Left lung (tissue), 10 donors: Measurements from ENCODE around the gene TSPAN7. TPM values are rescaled to one million over a fixed set of nuclear protein-coding genes. Genes with fewer than 3 reads are reported as not detected.

Source experiments
- ATAC-seq: fragments of 200-7000 bp; cut with Tn5 transposase; one replicate; pipeline ENCODE4 v1.9.1; 2020; ENCODE audit warnings: moderate library complexity
- DNase-seq, 4 donors: peaks; one replicate each; pipeline ENCODE4 v3.0.0-alpha.2; 2013 to 2020
- H3K27ac ChIP-seq, 2 donors: fragments of 200-600 bp; sonication (generic) in 1 of 2; one replicate each; pipeline versions ENCODE4 v1.5.0 to v1.8.0; 2020 to 2021
- H3K27me3 ChIP-seq, 2 donors: fragments of 200-600 bp; sonication (generic) in 1 of 2; one replicate each; pipeline versions ENCODE4 v1.5.0 to v1.8.0; 2020 to 2021
- H3K36me3 ChIP-seq, 2 donors: fragments of 200-600 bp; sonication (generic) in 1 of 2; one replicate each; pipeline versions ENCODE4 v1.5.0 to v1.8.0; 2020 to 2021
- H3K4me1 ChIP-seq, 2 donors: fragments of 200-600 bp; one replicate each; pipeline ENCODE4 v1.8.0; 2021
- H3K4me3 ChIP-seq, 2 donors: fragments of 200-600 bp; sonication (generic) in 1 of 2; one replicate each; pipeline versions ENCODE4 v1.5.0 to v1.8.0; 2020 to 2021; ENCODE audit warnings: mild to moderate bottlenecking in 1 of 2
- H3K9me3 ChIP-seq, 2 donors: fragments of 200-600 bp; sonication (generic) in 1 of 2; one replicate each; pipeline versions ENCODE4 v1.5.0 to v1.8.0; 2020 to 2021
- CTCF ChIP-seq, 2 donors: fragments of 200-600 bp; sonication (generic) in 1 of 2; IDR thresholded peaks; one replicate each; pipeline versions ENCODE4 v1.5.0 to v1.8.0; 2021; ENCODE audit warnings: antibody characterized with exemption in 2 of 2
- intact Hi-C, 2 donors: fragments of 100-400 bp; cut with DNase I; formaldehyde crosslinking; loops; one replicate each; pipeline versions ENCODE4 v1.11.2 to v1.14.2; 2022
- polyA plus RNA-seq, 6 donors: library from polyadenylated mRNA; unstranded; fragments of 120-200 nt; gene quantifications; one replicate each; pipeline ENCODE4 v1.2.1, GENCODE V29; 2013; ENCODE audit not compliant: insufficient read length in 6 of 6
- total RNA-seq, 2 donors: library from RNA; stranded (reverse); fragmentation: NEBNext Ultra II Directional; extraction: Animal tissue kit (Norgen Biotek cat#: 25700); gene quantifications; one replicate each; pipeline ENCODE4 v1.2.1, GENCODE V29; 2021
- donor health status: DM: no; HTN: yes; CAD: no.
- donor health status: DM: no; HTN: no; CAD: no.

TSPAN7 gene
- total and polyA plus RNA-seq, 8 donors = 33.8 to 52.3 (median 45.9) TPM

DNA sequence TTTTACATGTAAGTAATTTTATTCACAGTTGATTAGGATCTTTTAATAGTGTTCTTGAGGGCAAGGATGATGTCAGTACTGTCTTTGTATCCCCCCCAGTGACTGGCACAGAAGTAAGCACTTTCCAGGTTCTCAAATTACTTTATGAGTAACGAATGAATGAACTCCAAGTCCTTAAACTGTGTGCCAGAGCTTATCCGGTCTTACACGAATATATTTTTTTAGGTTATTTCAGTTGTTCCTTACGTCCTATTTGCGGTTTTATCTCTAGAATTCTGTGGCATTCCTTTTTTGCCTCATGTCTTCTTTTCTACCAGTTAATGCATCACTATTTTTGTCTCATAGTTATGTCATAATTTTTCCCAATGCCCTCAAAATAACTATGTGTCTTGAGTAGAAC lies 133.1 kb downstream of the TSPAN7 start:
- intact Hi-C loops = no loop called here
- Histone ChIP-seq H3K4me3 (no peak overlapping the region), H3K36me3 (no peaks in the 10 kb centered on the region), H3K27ac (no peak overlapping the region), H3K27me3 (no peaks in the 10 kb centered on the region), H3K9me3 (no peaks in the 10 kb centered on the region), H3K4me1 (no peaks in the 10 kb centered on the region)
- ATAC-seq (no peak), DNase-seq (no peak)
- TF ChIP-seq CTCF (IDR thresholded peaks at IDR 0.05) = no peak

DNA sequence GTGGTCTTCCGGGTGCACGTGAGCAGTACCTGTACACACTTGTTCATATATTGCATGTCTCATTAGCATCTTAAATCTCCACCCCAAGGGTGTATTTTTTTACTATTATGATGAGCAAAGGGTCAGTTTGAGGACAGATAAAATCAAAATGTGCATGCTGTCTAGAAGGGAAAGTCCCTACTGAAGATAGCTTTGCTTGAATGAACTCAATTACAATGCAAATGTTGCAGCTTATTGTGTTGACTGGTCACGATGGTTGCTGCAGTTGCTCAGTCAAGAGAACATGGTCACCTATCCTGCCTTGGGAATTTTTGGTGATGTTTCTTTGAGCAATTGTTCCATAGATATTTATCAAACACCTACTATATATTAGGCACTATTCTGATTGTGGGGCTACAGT lies 136.1 kb downstream of the TSPAN7 start:
- no peak for DNase-seq
- ATAC-seq = no peak
- Histone ChIP-seq H3K4me1 (no peaks in the 10 kb centered on the region), H3K4me3 (no peak overlapping the region), H3K36me3 (no peaks in the 10 kb centered on the region), H3K27me3 (no peaks in the 10 kb centered on the region), H3K27ac (no peak overlapping the region), H3K9me3 (no peaks in the 10 kb centered on the region)
- TF ChIP-seq CTCF (IDR thresholded peaks at IDR 0.05) = no peak
- intact Hi-C loops = no loop called here

GRCh38 chrX:38699121-38699520 lies 137.8 kb downstream of the TSPAN7 start:
- H3K4me1 ChIP-seq = no peaks in the 10 kb centered on the region
- intact Hi-C loops = no loop called here
- no peaks in the 10 kb centered on the region for H3K36me3 ChIP-seq
- H3K27ac ChIP-seq = no peak overlapping the region
- H3K27me3 ChIP-seq = no peaks in the 10 kb centered on the region
- no peaks in the 10 kb centered on the region for H3K9me3 ChIP-seq
- H3K4me3 ChIP-seq = no peak overlapping the region
- DNase-seq = no peak
- no peak for ATAC-seq
- TF ChIP-seq CTCF (IDR thresholded peaks at IDR 0.05) = no peak

- no peak overlapping the region for H3K4me3 ChIP-seq
- intact Hi-C loops = no loop called here
- ATAC-seq (no peak), DNase-seq (no peak)
- H3K9me3 ChIP-seq = no peaks in the 10 kb centered on the region
- no peaks in the 10 kb centered on the region for H3K4me1 ChIP-seq
- H3K27ac ChIP-seq = no peak overlapping the region
- H3K27me3 ChIP-seq = no peaks in the 10 kb centered on the region
- H3K36me3 ChIP-seq = no peaks in the 10 kb centered on the region
- no peak for TF ChIP-seq CTCF (IDR thresholded peaks at IDR 0.05)
These were observed 138.4 kb downstream of the TSPAN7 start for GRCh38 chrX:38699696-38700095.

DNA sequence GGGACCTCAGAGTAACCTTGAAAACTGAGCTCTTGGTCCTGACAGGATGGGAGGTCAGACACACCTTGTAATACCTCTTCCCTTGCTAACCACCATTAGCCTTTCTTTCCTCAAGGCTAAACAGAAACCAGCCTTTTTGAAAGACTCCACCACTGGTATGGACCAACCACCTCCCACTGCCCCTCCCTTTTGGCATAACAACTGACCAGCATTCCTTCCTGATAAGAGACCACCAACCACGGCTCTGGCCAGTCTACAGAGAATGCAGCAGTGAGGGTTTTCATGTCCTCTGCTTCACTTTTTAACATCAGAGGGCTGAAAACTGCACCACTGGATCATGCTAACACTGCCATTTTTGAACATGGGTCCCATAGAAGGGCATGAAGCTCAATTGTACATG lies 139.7 kb downstream of the TSPAN7 start:
- Histone ChIP-seq H3K9me3 (no peaks in the 10 kb centered on the region), H3K4me3 (no peak overlapping the region), H3K27me3 (no peaks in the 10 kb centered on the region), H3K4me1 (no peaks in the 10 kb centered on the region), H3K27ac (no peak overlapping the region), H3K36me3 (no peaks in the 10 kb centered on the region)
- no peak for TF ChIP-seq CTCF (IDR thresholded peaks at IDR 0.05)
- DNase-seq (no peak), ATAC-seq (no peak)
- intact Hi-C loops = no loop called here
